MM.1S (cell line): ENCODE measurements around the gene TSHZ2.

Experiments
- DNase-seq: peaks from one replicate; pipeline ENCODE4 v3.0.0-alpha.2; 2015
- H2AFZ ChIP-seq: fragments of 300-600 bp; sonication (generic); 2 replicates; pipeline ENCODE4 v1.6.0; 2016; ENCODE audit warnings: antibody characterized with exemption, low read length
- H3F3A ChIP-seq: fragments of 300-600 bp; sonication (generic); 2 replicates; pipeline ENCODE4 v1.6.1; 2016; ENCODE audit warnings: mild to moderate bottlenecking, antibody characterized with exemption, low read length, moderate library complexity, mixed read lengths; ENCODE audit not compliant: insufficient read depth
- H3K27ac ChIP-seq: fragments of 300-600 bp; sonication (generic); 2 replicates; pipeline ENCODE4 v1.5.1; 2016; ENCODE audit warnings: mild to moderate bottlenecking, low read length
- H3K27me3 ChIP-seq: fragments of 300-600 bp; sonication (generic); replicated peaks from 2 replicates; pipeline ENCODE4 v1.6.0; 2016; ENCODE audit warnings: low read length; ENCODE audit not compliant: insufficient read depth
- H3K36me3 ChIP-seq: fragments of 300-600 bp; sonication (generic); replicated peaks from 2 replicates; pipeline ENCODE4 v1.6.1; 2016; ENCODE audit warnings: mild to moderate bottlenecking, low read length, mixed read lengths; ENCODE audit not compliant: insufficient read depth
- H3K4me1 ChIP-seq: fragments of 300-600 bp; sonication (generic); 2 replicates; pipeline ENCODE4 v1.6.1; 2016; ENCODE audit warnings: low read length, mixed read lengths
- H3K4me2 ChIP-seq: fragments of 300-600 bp; sonication (generic); 2 replicates; pipeline ENCODE4 v1.6.0; 2016; ENCODE audit warnings: low read depth, low read length
- H3K4me3 ChIP-seq: fragments of 300-600 bp; sonication (generic); 2 replicates; pipeline ENCODE4 v1.5.1; 2016; ENCODE audit warnings: low read length, mixed read lengths
- H3K79me2 ChIP-seq: fragments of 300-600 bp; sonication (generic); 2 replicates; pipeline ENCODE4 v1.6.1; 2016; ENCODE audit warnings: mixed run types, low read length, mixed read lengths
- H3K9ac ChIP-seq: fragments of 300-600 bp; sonication (generic); 2 replicates; pipeline ENCODE4 v1.6.1; 2016; ENCODE audit warnings: low read length, mixed read lengths
- H3K9me2 ChIP-seq: fragments of 300-600 bp; sonication (generic); replicated peaks from 2 replicates; pipeline ENCODE4 v1.6.1; 2016; ENCODE audit warnings: mild to moderate bottlenecking, low read length, mixed read lengths; ENCODE audit not compliant: insufficient read depth
- H3K9me3 ChIP-seq: fragments of 300-600 bp; sonication (generic); replicated peaks from 2 replicates; pipeline ENCODE4 v1.6.1; 2016; ENCODE audit warnings: mild to moderate bottlenecking, low read length, mixed read lengths; ENCODE audit not compliant: insufficient read depth
- H4K20me1 ChIP-seq: fragments of 300-600 bp; sonication (generic); 2 replicates; pipeline ENCODE4 v1.6.1; 2016; ENCODE audit warnings: mild to moderate bottlenecking, low read length, moderate library complexity, mixed read lengths; ENCODE audit not compliant: insufficient read depth
- CTCF ChIP-seq: fragments of 300-600 bp; sonication (generic); IDR thresholded peaks from 2 replicates; pipeline ENCODE4 v1.5.1; 2016; ENCODE audit warnings: antibody characterized with exemption, low read length, mixed read lengths
- EZH2 ChIP-seq: fragments of 300-600 bp; sonication (generic); optimal IDR thresholded peaks from 2 replicates; pipeline ENCODE3; 2017; ENCODE audit warnings: low read depth, mild to moderate bottlenecking, antibody characterized with exemption, low read length, mixed read lengths
- EZH2phosphoT487 ChIP-seq: fragments of 300-600 bp; sonication (generic); IDR thresholded peaks from 2 replicates; pipeline ENCODE4 v1.6.1; 2018; ENCODE audit warnings: antibody characterized with exemption, low read length

Gene TSHZ2

DNA sequence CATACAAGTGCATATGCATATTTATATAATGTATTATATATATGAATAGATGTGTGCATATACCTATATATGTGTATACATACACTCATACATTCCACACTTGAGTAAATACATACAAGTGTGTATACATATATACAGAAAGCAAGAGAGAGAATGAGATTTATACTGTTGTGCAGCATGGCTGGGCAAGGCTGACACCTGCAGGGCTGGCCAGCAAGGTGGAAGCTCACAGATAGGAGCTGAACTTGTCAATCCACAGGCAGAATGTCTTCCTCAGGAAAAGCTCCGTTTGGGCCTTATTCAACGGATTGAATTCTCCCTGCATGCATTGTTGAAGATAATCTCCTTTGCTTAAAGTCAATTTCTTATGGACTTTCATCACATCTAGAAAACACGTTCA is 364.7 kb downstream of the TSHZ2 start:
- no peak overlapping the region for H3K27ac ChIP-seq
- H2AFZ ChIP-seq: no peak overlapping the region
- no peak overlapping the region for H3K9ac ChIP-seq
- H3K9me2 ChIP-seq: no peaks in the 10 kb centered on the region
- H3K36me3 ChIP-seq: no peaks in the 10 kb centered on the region
- no peaks in the 10 kb centered on the region for H3F3A ChIP-seq
- H3K79me2 ChIP-seq: no peaks in the 10 kb centered on the region
- H3K27me3 ChIP-seq: no peaks in the 10 kb centered on the region
- no peak overlapping the region for H3K4me2 ChIP-seq
- no peaks in the 10 kb centered on the region for H3K4me1 ChIP-seq
- H4K20me1 ChIP-seq: no peaks in the 10 kb centered on the region
- TF ChIP-seq CTCF (no peak), EZH2phosphoT487 (no peak), EZH2 (no peak)
- DNase-seq: no peak
- H3K9me3 ChIP-seq: no peaks in the 10 kb centered on the region
- no peak overlapping the region for H3K4me3 ChIP-seq

DNA sequence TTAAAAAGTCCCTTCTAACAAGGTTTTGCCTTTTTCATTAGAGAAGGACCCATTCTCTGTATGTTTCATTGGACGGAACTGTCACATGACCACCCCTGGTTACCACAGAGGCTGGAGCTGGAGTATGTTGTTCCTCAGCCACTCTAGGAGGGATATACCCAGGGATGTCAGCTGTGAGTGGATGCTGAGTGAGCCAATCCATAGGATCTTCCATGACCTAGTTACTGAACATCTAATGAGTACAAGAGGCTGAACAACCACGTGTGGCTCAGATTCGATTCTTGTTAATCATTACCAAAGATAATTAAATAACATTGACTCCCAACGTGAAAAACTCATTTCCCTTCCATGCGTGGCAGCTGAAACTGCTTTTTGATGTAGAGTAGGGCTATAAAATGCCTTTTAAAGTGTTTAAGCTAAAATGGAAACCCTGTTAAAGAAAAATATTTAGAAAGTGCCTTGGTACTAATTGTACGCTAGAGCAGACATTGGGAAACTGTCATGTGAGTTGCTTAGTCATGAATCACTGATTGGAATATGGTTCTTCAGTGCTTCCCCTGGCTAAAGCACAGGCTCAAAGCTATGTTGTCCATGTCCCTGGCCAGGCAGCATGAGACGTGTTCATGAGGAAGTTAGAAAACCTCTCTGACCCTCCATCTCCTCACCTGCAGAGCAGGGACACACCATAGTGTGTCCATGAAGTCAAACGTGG is 365.4 kb downstream of the TSHZ2 start:
- TF ChIP-seq CTCF (no peak), EZH2 (no peak), EZH2phosphoT487 (no peak)
- Histone ChIP-seq H3K9me3 (no peaks in the 10 kb centered on the region), H3K4me3 (no peak overlapping the region), H3K79me2 (no peaks in the 10 kb centered on the region), H3K4me1 (no peaks in the 10 kb centered on the region), H3K36me3 (no peaks in the 10 kb centered on the region), H4K20me1 (no peaks in the 10 kb centered on the region), H3K4me2 (no peak overlapping the region), H3K27ac (no peak overlapping the region), H2AFZ (no peak overlapping the region), H3K9ac (no peak overlapping the region), H3F3A (no peaks in the 10 kb centered on the region), H3K27me3 (no peaks in the 10 kb centered on the region), H3K9me2 (no peaks in the 10 kb centered on the region)
- DNase-seq: no peak

- no peak overlapping the region for H3K4me2 ChIP-seq
- no peaks in the 10 kb centered on the region for H3K36me3 ChIP-seq
- no peak for DNase-seq
- no peaks in the 10 kb centered on the region for H3K9me3 ChIP-seq
- H4K20me1 ChIP-seq: no peaks in the 10 kb centered on the region
- no peak overlapping the region for H3K4me3 ChIP-seq
- TF ChIP-seq EZH2 (no peak), CTCF (no peak), EZH2phosphoT487 (no peak)
- H3K27me3 ChIP-seq: no peaks in the 10 kb centered on the region
- H3K79me2 ChIP-seq: no peaks in the 10 kb centered on the region
- no peaks in the 10 kb centered on the region for H3K9me2 ChIP-seq
- H3K4me1 ChIP-seq: no peaks in the 10 kb centered on the region
- H2AFZ ChIP-seq: no peak overlapping the region
- H3K9ac ChIP-seq: no peak overlapping the region
- no peak overlapping the region for H3K27ac ChIP-seq
- H3F3A ChIP-seq: no peaks in the 10 kb centered on the region
Observed at GRCh38 chr20:53338716-53339115, 366.6 kb downstream of the TSHZ2 start.
